Measurements from ENCODE around the gene CCL16. TPM values are rescaled to one million over a fixed set of nuclear protein-coding genes. Genes with fewer than 3 reads are reported as not detected.
"Not testable (repeated sequence)": the region's sequence is repeated elsewhere in the genome, so short reads cannot be mapped to it uniquely, and the experiment has no call there.

The CCL16 gene
- not detected for total RNA-seq

DNA sequence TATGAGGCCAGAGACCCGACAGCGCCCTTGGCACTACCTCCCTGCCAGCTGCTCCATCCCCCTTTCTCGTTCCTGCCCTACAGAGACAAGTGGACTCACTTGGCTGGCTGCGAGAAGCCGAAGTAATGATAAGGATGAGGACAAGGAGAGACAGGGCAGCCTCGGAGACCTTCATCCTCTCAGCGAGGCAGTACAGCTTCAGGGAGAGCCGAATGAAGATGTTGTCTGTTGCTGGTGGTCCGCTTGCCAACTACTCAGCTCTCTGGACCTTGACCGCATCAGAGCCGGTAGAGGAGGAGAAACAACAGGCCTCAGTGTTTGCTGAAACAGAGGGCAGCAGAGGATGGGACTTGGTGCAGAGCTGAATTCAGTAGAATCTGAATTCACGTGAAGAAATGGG, at the start of gene CCL16:
TSS of gene CCL16 (minus strand) at position 252 of the 400 bp plus-strand sequence. CDS start at position 175, 77 bp downstream.
- no peak within 1 kb of the TSS for H3K4me3 ChIP-seq (ENCODE audit: low read length in 3 of 3)
- peaks cover 0 to 3% (median 0%) of the 10 kb centered on the region in 3 donors for H3K4me1 ChIP-seq (ENCODE audit: control insufficient read depth in 3 of 3, insufficient read depth in 3 of 3, low read length in 3 of 3)
- no peak within 1 kb of the TSS for H3K9ac ChIP-seq (ENCODE audit: low read depth in 1 of 3, low read length in 3 of 3)
- no peak within 1 kb of the TSS for H3K27ac ChIP-seq (ENCODE audit: low read depth, low read length)
- H3K9me3 ChIP-seq (ENCODE audit: control insufficient read depth in 3 of 3, low read length in 3 of 3): no peaks in the 10 kb centered on the region
- peaks cover 0 to 6% (median 5%) of the 10 kb centered on the region in 3 donors for H3K27me3 ChIP-seq (ENCODE audit: control insufficient read depth in 3 of 3, insufficient read depth in 3 of 3, low read length in 3 of 3)
- H3K36me3 ChIP-seq (ENCODE audit: control insufficient read depth in 3 of 3, insufficient read depth in 3 of 3, low read length in 3 of 3): no peaks in the 10 kb centered on the region

- no peaks in the 10 kb centered on the region for H3K4me1 ChIP-seq (ENCODE audit: control insufficient read depth in 3 of 3, insufficient read depth in 3 of 3, low read length in 3 of 3)
- no peaks in the 10 kb centered on the region for H3K9me3 ChIP-seq (ENCODE audit: control insufficient read depth in 3 of 3, low read length in 3 of 3)
- H3K36me3 ChIP-seq (ENCODE audit: control insufficient read depth in 3 of 3, insufficient read depth in 3 of 3, low read length in 3 of 3): no peaks in the 10 kb centered on the region
- no peak overlapping the region for H3K4me3 ChIP-seq (ENCODE audit: low read length in 3 of 3)
- no peak overlapping the region for H3K9ac ChIP-seq (ENCODE audit: low read depth in 1 of 3, low read length in 3 of 3)
- peaks cover 0 to 6% (median 0%) of the 10 kb centered on the region in 3 donors for H3K27me3 ChIP-seq (ENCODE audit: control insufficient read depth in 3 of 3, insufficient read depth in 3 of 3, low read length in 3 of 3)
- no peak overlapping the region for H3K27ac ChIP-seq (ENCODE audit: low read depth, low read length)
These were observed 49.7 kb upstream of the CCL16 start for GRCh38 chr17:36030956-36031355.

DNA sequence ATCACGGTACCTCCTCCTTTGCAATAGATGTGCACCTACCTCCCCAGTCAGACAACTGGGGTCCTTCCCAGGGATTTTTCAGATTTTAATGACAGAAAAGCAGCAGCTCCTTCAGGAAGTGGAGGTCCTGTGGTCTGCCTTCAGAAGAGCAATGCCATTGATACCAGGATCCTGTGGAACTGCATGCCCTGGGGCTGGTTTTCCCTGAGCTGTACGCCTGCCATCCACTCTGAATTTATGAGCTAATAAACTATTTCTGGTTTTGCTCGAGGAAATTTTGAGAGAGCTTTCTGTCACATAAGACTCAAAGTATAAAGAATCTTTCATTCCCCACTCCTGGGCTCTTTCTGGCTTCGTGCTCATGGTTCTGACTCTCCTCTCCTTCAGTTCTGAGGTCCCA, 46.5 kb upstream of the CCL16 start:
- no peaks in the 10 kb centered on the region for H3K4me1 ChIP-seq (ENCODE audit: control insufficient read depth in 3 of 3, insufficient read depth in 3 of 3, low read length in 3 of 3)
- no peak overlapping the region for H3K4me3 ChIP-seq (ENCODE audit: low read length in 3 of 3)
- H3K27ac ChIP-seq (ENCODE audit: low read depth, low read length): no peak overlapping the region
- no peaks in the 10 kb centered on the region for H3K9me3 ChIP-seq (ENCODE audit: control insufficient read depth in 3 of 3, low read length in 3 of 3)
- H3K36me3 ChIP-seq (ENCODE audit: control insufficient read depth in 3 of 3, insufficient read depth in 3 of 3, low read length in 3 of 3): no peaks in the 10 kb centered on the region
- H3K9ac ChIP-seq (ENCODE audit: low read depth in 1 of 3, low read length in 3 of 3): no peak overlapping the region
- H3K27me3 ChIP-seq (ENCODE audit: control insufficient read depth in 3 of 3, insufficient read depth in 3 of 3, low read length in 3 of 3): no peaks in the 10 kb centered on the region

- H3K9me3 ChIP-seq (ENCODE audit: control insufficient read depth in 3 of 3, low read length in 3 of 3): no peaks in the 10 kb centered on the region
- H3K36me3 ChIP-seq (ENCODE audit: control insufficient read depth in 3 of 3, insufficient read depth in 3 of 3, low read length in 3 of 3): no peaks in the 10 kb centered on the region
- H3K27ac ChIP-seq (ENCODE audit: low read depth, low read length): no peak overlapping the region
- H3K4me1 ChIP-seq (ENCODE audit: control insufficient read depth in 3 of 3, insufficient read depth in 3 of 3, low read length in 3 of 3): no peaks in the 10 kb centered on the region
- no peak overlapping the region for H3K9ac ChIP-seq (ENCODE audit: low read depth in 1 of 3, low read length in 3 of 3)
- no peaks in the 10 kb centered on the region for H3K27me3 ChIP-seq (ENCODE audit: control insufficient read depth in 3 of 3, insufficient read depth in 3 of 3, low read length in 3 of 3)
- no peak overlapping the region for H3K4me3 ChIP-seq (ENCODE audit: low read length in 3 of 3)
These were observed 43.0 kb upstream of the CCL16 start for GRCh38 chr17:36024106-36024869.

DNA sequence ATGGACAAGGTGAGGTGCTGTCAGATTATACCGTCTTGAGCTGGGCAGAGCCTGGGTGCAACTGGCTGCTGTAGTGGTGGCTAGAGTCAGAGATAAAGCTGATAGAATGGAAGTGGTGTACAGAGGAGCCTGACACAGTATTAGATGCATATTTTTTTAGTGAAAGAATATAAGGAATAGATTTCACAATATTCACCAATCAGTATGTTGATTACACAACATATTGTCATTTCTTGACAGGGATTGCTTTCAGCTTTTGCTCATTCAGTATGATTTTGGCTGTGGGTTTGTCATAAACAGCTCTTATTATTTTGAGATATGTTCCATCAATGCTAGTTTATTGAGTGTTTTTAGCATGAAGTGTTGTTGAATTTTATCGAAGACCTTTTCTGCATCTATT, 38.1 kb upstream of the CCL16 start:
- Histone ChIP-seq H3K36me3 (ENCODE audit: control insufficient read depth in 3 of 3, insufficient read depth in 3 of 3, low read length in 3 of 3) (no peaks in the 10 kb centered on the region), H3K4me1 (ENCODE audit: control insufficient read depth in 3 of 3, insufficient read depth in 3 of 3, low read length in 3 of 3) (peaks cover 0 to 4% (median 0%) of the 10 kb centered on the region in 3 donors), H3K9me3 (ENCODE audit: control insufficient read depth in 3 of 3, low read length in 3 of 3) (no peaks in the 10 kb centered on the region), H3K9ac (ENCODE audit: low read depth in 1 of 3, low read length in 3 of 3) (no peak overlapping the region), H3K27me3 (ENCODE audit: control insufficient read depth in 3 of 3, insufficient read depth in 3 of 3, low read length in 3 of 3) (no peaks in the 10 kb centered on the region), H3K27ac (ENCODE audit: low read depth, low read length) (no peak overlapping the region), H3K4me3 (ENCODE audit: low read length in 3 of 3) (no peak overlapping the region)

GRCh38 chr17:36017799-36018198, 36.5 kb upstream of the CCL16 start, which contains the start of gene CCL23:
Gene CCL23, minus strand, starts transcription at chr17:36017972. Its CDS starts 75 bp downstream, at chr17:36017897.
- H3K9me3 ChIP-seq (ENCODE audit: control insufficient read depth in 3 of 3, low read length in 3 of 3): no peaks in the 10 kb centered on the region
- peaks cover 0 to 4% (median 0%) of the 10 kb centered on the region in 3 donors for H3K4me1 ChIP-seq (ENCODE audit: control insufficient read depth in 3 of 3, insufficient read depth in 3 of 3, low read length in 3 of 3)
- no peak within 1 kb of the TSS for H3K27ac ChIP-seq (ENCODE audit: low read depth, low read length)
- no peak within 1 kb of the TSS for H3K4me3 ChIP-seq (ENCODE audit: low read length in 3 of 3)
- H3K36me3 ChIP-seq (ENCODE audit: control insufficient read depth in 3 of 3, insufficient read depth in 3 of 3, low read length in 3 of 3): no peaks in the 10 kb centered on the region
- H3K27me3 ChIP-seq (ENCODE audit: control insufficient read depth in 3 of 3, insufficient read depth in 3 of 3, low read length in 3 of 3): peaks cover 0 to 2% (median 0%) of the 10 kb centered on the region in 3 donors
- no peak within 1 kb of the TSS for H3K9ac ChIP-seq (ENCODE audit: low read depth in 1 of 3, low read length in 3 of 3)

- H3K36me3 ChIP-seq (ENCODE audit: control insufficient read depth in 3 of 3, insufficient read depth in 3 of 3, low read length in 3 of 3): no peaks in the 10 kb centered on the region
- H3K4me3 ChIP-seq (ENCODE audit: low read length in 3 of 3): no peak overlapping the region
- peaks cover 0 to 4% (median 0%) of the 10 kb centered on the region in 3 donors for H3K4me1 ChIP-seq (ENCODE audit: control insufficient read depth in 3 of 3, insufficient read depth in 3 of 3, low read length in 3 of 3)
- H3K27me3 ChIP-seq (ENCODE audit: control insufficient read depth in 3 of 3, insufficient read depth in 3 of 3, low read length in 3 of 3): peaks cover 0 to 5% (median 2%) of the 10 kb centered on the region in 3 donors
- no peak overlapping the region for H3K9ac ChIP-seq (ENCODE audit: low read depth in 1 of 3, low read length in 3 of 3)
- H3K27ac ChIP-seq (ENCODE audit: low read depth, low read length): no peak overlapping the region
- H3K9me3 ChIP-seq (ENCODE audit: control insufficient read depth in 3 of 3, low read length in 3 of 3): peaks cover 0 to 3% (median 0%) of the 10 kb centered on the region in 3 donors
These were observed 35.3 kb upstream of the CCL16 start for GRCh38 chr17:36016555-36016954.

- H3K9ac ChIP-seq (ENCODE audit: low read depth in 1 of 3, low read length in 3 of 3); H3K9me3 ChIP-seq (ENCODE audit: control insufficient read depth in 3 of 3, low read length in 3 of 3); H3K27ac ChIP-seq (ENCODE audit: low read depth, low read length); H3K36me3 ChIP-seq (ENCODE audit: control insufficient read depth in 3 of 3, insufficient read depth in 3 of 3, low read length in 3 of 3); H3K4me3 ChIP-seq (ENCODE audit: low read length in 3 of 3); H3K27me3 ChIP-seq (ENCODE audit: control insufficient read depth in 3 of 3, insufficient read depth in 3 of 3, low read length in 3 of 3); H3K4me1 ChIP-seq (ENCODE audit: control insufficient read depth in 3 of 3, insufficient read depth in 3 of 3, low read length in 3 of 3): not testable (repeated sequence)
These were observed 34.6 kb upstream of the CCL16 start for GRCh38 chr17:36015895-36016294.

- H3K36me3 ChIP-seq (ENCODE audit: control insufficient read depth in 3 of 3, insufficient read depth in 3 of 3, low read length in 3 of 3): no peaks in the 10 kb centered on the region
- H3K4me3 ChIP-seq (ENCODE audit: low read length in 3 of 3): no peak overlapping the region
- no peak overlapping the region for H3K9ac ChIP-seq (ENCODE audit: low read depth in 1 of 3, low read length in 3 of 3)
- no peak overlapping the region for H3K27ac ChIP-seq (ENCODE audit: low read depth, low read length)
- H3K27me3 ChIP-seq (ENCODE audit: control insufficient read depth in 3 of 3, insufficient read depth in 3 of 3, low read length in 3 of 3): peaks cover 0 to 7% (median 5%) of the 10 kb centered on the region in 3 donors
- peaks cover 0 to 4% (median 0%) of the 10 kb centered on the region in 3 donors for H3K4me1 ChIP-seq (ENCODE audit: control insufficient read depth in 3 of 3, insufficient read depth in 3 of 3, low read length in 3 of 3)
- peaks cover 0 to 3% (median 0%) of the 10 kb centered on the region in 3 donors for H3K9me3 ChIP-seq (ENCODE audit: control insufficient read depth in 3 of 3, low read length in 3 of 3)
These were observed 33.6 kb upstream of the CCL16 start for GRCh38 chr17:36014946-36015345.

DNA sequence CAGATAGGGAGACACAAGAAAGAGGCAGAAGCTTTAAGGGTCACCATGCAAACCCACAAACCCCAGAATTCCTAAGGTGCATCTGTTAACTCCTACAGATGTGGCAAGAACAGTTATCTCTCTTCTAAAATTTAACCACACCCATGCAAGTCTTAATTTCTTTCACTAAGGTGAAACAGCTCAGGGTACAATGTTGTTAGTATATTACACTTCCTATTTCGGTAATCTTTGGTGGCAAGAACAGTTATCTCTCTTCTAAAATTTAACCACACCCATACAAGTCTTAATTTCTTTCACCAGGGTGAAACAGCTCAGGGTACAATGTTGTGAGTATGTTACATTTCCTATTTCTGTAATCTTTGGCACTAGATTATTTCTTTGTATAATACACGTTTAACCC, 29.9 kb upstream of the CCL16 start:
- H3K27me3 ChIP-seq (ENCODE audit: control insufficient read depth in 3 of 3, insufficient read depth in 3 of 3, low read length in 3 of 3): peaks cover 0 to 7% (median 5%) of the 10 kb centered on the region in 3 donors
- H3K9me3 ChIP-seq (ENCODE audit: control insufficient read depth in 3 of 3, low read length in 3 of 3): peaks cover 0 to 3% (median 2%) of the 10 kb centered on the region in 3 donors
- no peak overlapping the region for H3K27ac ChIP-seq (ENCODE audit: low read depth, low read length)
- no peaks in the 10 kb centered on the region for H3K36me3 ChIP-seq (ENCODE audit: control insufficient read depth in 3 of 3, insufficient read depth in 3 of 3, low read length in 3 of 3)
- no peaks in the 10 kb centered on the region for H3K4me1 ChIP-seq (ENCODE audit: control insufficient read depth in 3 of 3, insufficient read depth in 3 of 3, low read length in 3 of 3)
- H3K4me3 ChIP-seq (ENCODE audit: low read length in 3 of 3): no peak overlapping the region
- no peak overlapping the region for H3K9ac ChIP-seq (ENCODE audit: low read depth in 1 of 3, low read length in 3 of 3)

All from skeletal muscle tissue (tissue), 4 donors.